Common myeloid progenitor, CD34-positive (primary cell): ENCODE measurements around the gene RPL4.
A peak's percentile ranks its signal among the peaks of the same experiment; 100 is the strongest.
"Not testable (repeated sequence)": the region's sequence is repeated elsewhere in the genome, so short reads cannot be mapped to it uniquely, and the experiment has no call there.

Source experiments
- CTCF ChIA-PET: fragments of 350-600 bp; sonication (Branson Sonifier 250); formaldehyde crosslinking; loops from one replicate; lab custom pipeline; 2021; ENCODE audit warnings: antibody characterized with exemption; lab: Charles Lee
- POLR2A ChIA-PET: fragments of 350-600 bp; sonication (Branson Sonifier 250); formaldehyde crosslinking; loops from one replicate; lab custom pipeline; 2021; ENCODE audit warnings: antibody characterized with exemption; lab: Charles Lee
- DNase-seq, 3 donors: peaks; one replicate each; pipeline versions ENCODE4 v3.0.0 to v3.0.0-alpha.2; 2013
- H3K27ac ChIP-seq, 2 experiments: 1 replicate in 1 of 2; 2 replicates in 1 of 2; pipeline ENCODE4 v1.7.0; 2013; ENCODE audit warnings: inconsistent platforms in 2 of 2, low read length in 2 of 2, mild to moderate bottlenecking in 2 of 2, low read depth in 1 of 2, moderate library complexity in 1 of 2; ENCODE audit not compliant: severe bottlenecking in 2 of 2, insufficient read depth in 1 of 2, poor library complexity in 1 of 2
- H3K27me3 ChIP-seq, 5 experiments: replicated peaks in 2 of 5; 1 replicate in 3 of 5; 2 replicates in 2 of 5; pipeline versions ENCODE4 v1.6.1 to v1.7.0; 2013; ENCODE audit warnings: low read length in 4 of 5, mild to moderate bottlenecking in 2 of 5, moderate library complexity in 2 of 5, inconsistent platforms in 1 of 5; ENCODE audit not compliant: insufficient read depth in 5 of 5, control insufficient read depth in 4 of 5
- H3K36me3 ChIP-seq, 4 experiments: 1 replicate in 2 of 4; 2 replicates in 2 of 4; pipeline versions ENCODE4 v1.6.1 to v1.7.0; 2013; ENCODE audit warnings: low read length in 3 of 4, control low read depth in 1 of 4, mild to moderate bottlenecking in 1 of 4; ENCODE audit not compliant: control insufficient read depth in 4 of 4, insufficient read depth in 4 of 4
- H3K4me1 ChIP-seq, 4 experiments: 1 replicate in 3 of 4; 2 replicates in 1 of 4; pipeline versions ENCODE4 v1.6.1 to v1.7.1; 2013; ENCODE audit warnings: low read length in 3 of 4, mild to moderate bottlenecking in 3 of 4, control low read depth in 1 of 4, inconsistent platforms in 1 of 4, moderate library complexity in 1 of 4; ENCODE audit not compliant: control insufficient read depth in 4 of 4, insufficient read depth in 4 of 4; ENCODE audit errors: control extremely low read depth in 1 of 4
- H3K4me3 ChIP-seq, 7 experiments: 1 replicate in 4 of 7; 2 replicates in 3 of 7; pipeline versions ENCODE4 v1.5.1 to v1.7.0; 2013; ENCODE audit warnings: mild to moderate bottlenecking in 7 of 7, low read length in 6 of 7, moderate library complexity in 6 of 7, inconsistent platforms in 2 of 7, low read depth in 2 of 7, control low read depth in 1 of 7; ENCODE audit not compliant: insufficient read depth in 4 of 7, control insufficient read depth in 1 of 7; ENCODE audit errors: extremely low read depth in 1 of 7
- H3K9me3 ChIP-seq, 5 experiments: 1 replicate in 4 of 5; 2 replicates in 1 of 5; pipeline versions ENCODE4 v1.6.1 to v1.7.1; 2013; ENCODE audit warnings: low read length in 4 of 5, mild to moderate bottlenecking in 2 of 5, inconsistent platforms in 1 of 5, low read depth in 1 of 5, moderate library complexity in 1 of 5; ENCODE audit not compliant: control insufficient read depth in 4 of 5, insufficient read depth in 2 of 5; ENCODE audit errors: control extremely low read depth in 1 of 5
- WGBS: methylation state at CpG from one replicate; pipeline ENCODE4 v1.1.5; 2013; ENCODE audit not compliant: insufficient coverage; 5-methylcytosine and 5-hydroxymethylcytosine counted together

Gene RPL4

GRCh38 chr15:66502491-66502890 lies 2.2 kb downstream of the RPL4 start:
- no peaks in the 10 kb centered on the region for H3K27me3 ChIP-seq
- no peak for DNase-seq
- POLR2A ChIA-PET: no interaction called here
- peaks cover 16 to 43% (median 29%) of the 10 kb centered on the region in 4 experiments for H3K4me1 ChIP-seq
- peaks cover 13 to 59% (median 41%) of the 10 kb centered on the region in 4 experiments for H3K36me3 ChIP-seq
- no peaks in the 10 kb centered on the region for H3K9me3 ChIP-seq
- peak overlapping the region in 1 of 2 experiments; percentile 22 for H3K27ac ChIP-seq
- WGBS: 100% methylated on average over 3 of the region's 10 CpGs
- CTCF ChIA-PET: no interaction called here
- H3K4me3 ChIP-seq: peak overlapping the region in 3 of 7 experiments; percentile 95 to 100 (median 96)

DNA sequence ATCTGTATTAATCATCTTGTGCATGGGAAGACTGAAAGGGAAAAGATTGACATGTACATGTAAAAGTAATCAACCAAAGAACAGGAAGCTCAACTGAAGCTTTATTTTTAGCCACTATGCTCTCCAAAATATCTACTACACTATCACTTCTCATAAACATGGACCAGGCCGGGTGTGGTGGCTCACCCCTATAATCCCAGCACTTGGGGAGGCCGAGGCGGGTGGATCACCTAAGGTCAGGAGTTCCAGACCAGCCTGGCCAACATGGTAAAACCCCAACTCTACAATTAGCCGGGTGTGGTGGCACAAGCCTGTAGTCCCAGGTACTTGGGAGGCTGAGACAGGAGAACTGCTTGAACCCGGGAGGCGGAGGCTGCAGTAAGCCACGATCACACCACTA lies 4.3 kb downstream of the RPL4 start:
- WGBS: 100% methylated on average over 3 of the region's 7 CpGs
- Histone ChIP-seq H3K36me3 (peaks cover 13 to 63% (median 43%) of the 10 kb centered on the region in 4 experiments), H3K4me1 (peaks cover 16 to 44% (median 31%) of the 10 kb centered on the region in 4 experiments)
- ChIA-PET CTCF (interaction anchor here (1.3 to 3.9 kb wide), 2 partner anchors 114 to 146 kb away, joined by 5 to 19 read pairs; no protein-coding TSS in a partner anchor), POLR2A (interaction anchor here (2.2 kb wide), 1 partner anchor 114 kb away, joined by 7 read pairs; the partner anchor contains the start of gene MAP2K1)
- H3K27me3 ChIP-seq, H3K4me3 ChIP-seq, DNase-seq, H3K9me3 ChIP-seq, H3K27ac ChIP-seq: not testable (repeated sequence)

- Histone ChIP-seq H3K4me3 (no peak overlapping the region), H3K27me3 (no peaks in the 10 kb centered on the region), H3K27ac (no peak overlapping the region), H3K36me3 (peaks cover 16 to 79% (median 55%) of the 10 kb centered on the region in 4 experiments), H3K9me3 (no peaks in the 10 kb centered on the region), H3K4me1 (peaks cover 12 to 40% (median 28%) of the 10 kb centered on the region in 4 experiments)
- DNase-seq: peak; percentile 54 to 77 (median 76)
- ChIA-PET POLR2A (interaction anchor here (0.9 to 2.2 kb wide), 2 partner anchors 112 to 143 kb away, joined by 4 to 7 read pairs; partner anchors contain the start of genes MAP2K1 and TIPIN), CTCF (interaction anchor here (0.7 to 3.9 kb wide), 23 partner anchors 11 to 903 kb away, joined by 3 to 42 read pairs (median 4); partner anchors contain the start of gene MAP2K1)
- WGBS: 62% methylated on average over 3 of the region's 3 CpGs
Observed at GRCh38 chr15:66498501-66499386, 5.9 kb downstream of the RPL4 start.

DNA sequence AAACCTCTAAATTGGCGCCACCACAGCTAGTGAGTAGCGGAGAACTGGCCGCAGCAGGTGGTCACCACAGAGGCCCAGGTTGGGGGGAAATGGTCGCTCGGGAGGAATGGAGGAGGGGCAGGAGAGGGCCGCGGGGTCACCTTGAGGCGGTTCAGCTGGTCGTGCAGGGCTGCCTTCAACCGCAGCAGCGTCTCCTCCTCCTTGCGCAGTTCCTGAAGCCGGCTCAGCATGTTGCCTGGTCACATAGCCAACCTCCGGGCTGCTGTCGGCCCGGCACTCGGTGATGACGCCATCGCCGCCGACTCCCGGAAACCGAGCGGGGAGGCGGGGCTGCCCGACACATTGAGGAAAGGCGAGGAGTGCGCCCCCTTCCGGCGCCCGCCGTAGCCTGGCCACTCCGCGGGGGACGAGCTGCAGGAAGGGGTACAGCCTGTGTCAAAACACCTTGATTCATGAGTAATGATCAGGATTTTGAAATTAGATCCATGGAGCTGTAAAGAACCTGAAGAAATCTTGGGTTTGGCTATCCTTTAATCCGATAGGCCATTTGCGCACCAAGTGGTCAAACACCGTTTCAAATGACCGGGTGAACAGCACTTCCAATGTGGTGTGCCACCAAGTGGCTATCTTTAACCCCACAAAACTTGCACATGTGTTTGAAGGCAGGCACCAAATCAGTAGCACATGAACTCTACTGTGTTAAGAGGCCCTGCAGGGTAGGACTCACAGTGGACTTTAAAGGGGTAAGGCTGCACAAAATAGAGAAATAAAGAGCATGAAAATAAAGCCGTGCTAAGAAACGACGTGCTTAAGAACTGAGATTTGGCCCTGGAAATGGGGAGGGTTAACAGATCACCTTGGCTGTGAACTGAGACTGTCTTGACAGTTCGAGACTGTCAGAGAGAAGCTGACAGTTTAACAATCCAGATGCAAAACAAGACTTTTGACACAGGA lies 6.9 kb downstream of the RPL4 start, which contains the start of gene SNAPC5:
Gene SNAPC5 (minus strand): TSS at position 261 of the 954 bp plus-strand sequence. CDS start 31 bp downstream, at position 230.
- WGBS: 17% methylated on average over 32 of the region's 43 CpGs
- peak within 1 kb of the TSS; percentile 74 to 99 (median 87) for H3K4me3 ChIP-seq
- ChIA-PET POLR2A (interaction anchor here (0.7 to 2.2 kb wide), 3 partner anchors 111 to 185 kb away, joined by 3 to 7 read pairs (median 4); partner anchors contain the start of gene MAP2K1), CTCF (interaction anchor here (0.7 to 3.9 kb wide), 26 partner anchors 9 to 873 kb away, joined by 3 to 42 read pairs (median 4); partner anchors contain the start of gene MAP2K1)
- no peaks in the 10 kb centered on the region for H3K27me3 ChIP-seq
- peaks cover 2 to 30% (median 19%) of the 10 kb centered on the region in 4 experiments for H3K4me1 ChIP-seq
- H3K36me3 ChIP-seq: peaks cover 13 to 76% (median 56%) of the 10 kb centered on the region in 4 experiments
- peak within 1 kb of the TSS; percentile 87 to 91 for H3K27ac ChIP-seq
- H3K9me3 ChIP-seq: no peaks in the 10 kb centered on the region
- peak; percentile 97 to 98 (median 98) for DNase-seq

DNA sequence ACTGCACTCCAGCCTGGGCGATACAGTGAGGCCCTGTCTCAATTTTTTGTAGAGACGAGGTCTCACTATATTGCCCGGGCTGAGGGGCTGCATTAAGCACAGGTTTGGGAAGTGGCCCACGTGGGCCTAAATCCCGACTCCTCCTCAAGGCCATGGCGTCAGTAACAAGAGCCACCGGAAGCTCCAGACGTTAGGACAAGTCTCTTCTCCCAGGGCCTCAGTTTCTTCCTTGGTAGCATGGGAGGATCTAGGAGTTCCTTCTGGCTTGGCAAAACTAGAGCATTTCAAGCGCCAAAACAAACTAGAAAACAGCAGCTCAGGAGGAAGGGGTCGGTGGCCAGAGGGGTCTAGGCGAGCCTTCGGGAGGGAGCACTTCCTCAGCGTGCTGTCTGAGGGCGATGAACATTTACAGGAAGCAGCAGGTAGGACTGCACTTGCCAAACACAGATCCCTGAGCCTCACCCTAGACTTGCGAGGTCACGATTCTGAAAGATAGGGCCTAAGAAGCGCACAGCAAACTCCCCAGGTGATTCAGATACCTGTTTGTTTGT lies 7.6 kb downstream of the RPL4 start:
- H3K9me3 ChIP-seq: no peaks in the 10 kb centered on the region
- peak overlapping the region; percentile 74 to 99 (median 87) for H3K4me3 ChIP-seq
- ChIA-PET POLR2A (interaction anchor here (0.7 to 1.2 kb wide), 2 partner anchors 111 to 184 kb away, joined by 3 to 4 read pairs; partner anchors contain the start of gene MAP2K1), CTCF (interaction anchor here (0.8 to 3.9 kb wide), 13 partner anchors 10 to 204 kb away, joined by 3 to 42 read pairs (median 5); partner anchors contain the start of gene MAP2K1)
- H3K27me3 ChIP-seq: no peaks in the 10 kb centered on the region
- WGBS: 23% methylated on average over 17 of the region's 17 CpGs
- peaks cover 0 to 24% (median 14%) of the 10 kb centered on the region in 4 experiments for H3K4me1 ChIP-seq
- peaks cover 10 to 75% (median 51%) of the 10 kb centered on the region in 4 experiments for H3K36me3 ChIP-seq
- DNase-seq: peak in 1 of 3 donors; percentile 46
- peak overlapping the region; percentile 87 to 91 for H3K27ac ChIP-seq

GRCh38 chr15:66494262-66494661 lies 10.4 kb downstream of the RPL4 start:
- Histone ChIP-seq H3K4me3 (no peak overlapping the region), H3K27me3 (no peaks in the 10 kb centered on the region), H3K9me3 (no peaks in the 10 kb centered on the region), H3K36me3 (peaks cover 6 to 72% (median 45%) of the 10 kb centered on the region in 4 experiments), H3K4me1 (peaks cover 0 to 17% (median 12%) of the 10 kb centered on the region in 4 experiments), H3K27ac (no peak overlapping the region)
- CTCF ChIA-PET: no interaction called here
- WGBS: 89% methylated on average over 1 of the region's 2 CpGs
- DNase-seq: no peak
- POLR2A ChIA-PET: no interaction called here
